ENCODE measurements around the gene IZUMO4. TPM values are rescaled to one million over a fixed set of nuclear protein-coding genes. Genes with fewer than 3 reads are reported as not detected.
A peak's percentile ranks its signal among the peaks of the same experiment; 100 is the strongest.
"Not testable (repeated sequence)": the region's sequence is repeated elsewhere in the genome, so short reads cannot be mapped to it uniquely, and the experiment has no call there.

Gene IZUMO4
- total and polyA plus RNA-seq, 7 experiments from 2014 or later, result 0.73 to 26.8 (median 15.4) TPM

GRCh38 chr19:2131012-2131975 is 34.6 kb downstream of the IZUMO4 start:
- POLR2A ChIA-PET; H3K9me3 Mint-ChIP-seq; H3K9me3 ChIP-seq (ENCODE audit: control insufficient read depth in 2 of 3, low read length in 3 of 3); H3K4me3 Mint-ChIP-seq; H3K4me3 ChIP-seq (ENCODE audit: low read length); H3K27me3 ChIP-seq (ENCODE audit: control insufficient read depth in 2 of 2, insufficient read depth in 2 of 2, low read length in 2 of 2); H3K27ac ChIP-seq (ENCODE audit: low read depth, low read length); H3K4me1 Mint-ChIP-seq; DNase-seq; H3K27ac Mint-ChIP-seq; H3K4me1 ChIP-seq (ENCODE audit: control insufficient read depth in 2 of 2, insufficient read depth in 2 of 2, low read length in 2 of 2); intact Hi-C loops (cut with micrococcal nuclease); ATAC-seq; CTCF ChIA-PET; H3K27me3 Mint-ChIP-seq: not testable (repeated sequence)
- H3K36me3 Mint-ChIP-seq, result peaks cover 0 to 13% (median 4%) of the 10 kb centered on the region in 5 donors
- H3K36me3 ChIP-seq (ENCODE audit: control insufficient read depth in 2 of 3, insufficient read depth in 3 of 3, low read length in 3 of 3), result peaks cover 0 to 71% (median 7%) of the 10 kb centered on the region in 3 experiments

GRCh38 chr19:2132191-2132590 is 35.5 kb downstream of the IZUMO4 start:
- H3K36me3 ChIP-seq (ENCODE audit: control insufficient read depth in 2 of 3, insufficient read depth in 3 of 3, low read length in 3 of 3), result peaks cover 0 to 72% (median 10%) of the 10 kb centered on the region in 3 experiments
- Mint-ChIP-seq H3K4me1 (peaks cover 0 to 6% (median 0%) of the 10 kb centered on the region in 7 donors), H3K4me3 (no peak overlapping the region), H3K9me3 (no peaks in the 10 kb centered on the region), H3K27ac (no peak overlapping the region), H3K27me3 (no peaks in the 10 kb centered on the region), H3K36me3 (peaks cover 0 to 15% (median 4%) of the 10 kb centered on the region in 5 donors)
- POLR2A ChIA-PET, result interaction anchor here (0.6 kb wide), 1 partner anchor 1049 kb away, joined by 3 read pairs; no protein-coding TSS in a partner anchor
- ATAC-seq (no peak), DNase-seq (no peak)
- no peaks in the 10 kb centered on the region for H3K4me1 ChIP-seq (ENCODE audit: control insufficient read depth in 2 of 2, insufficient read depth in 2 of 2, low read length in 2 of 2)
- no peaks in the 10 kb centered on the region for H3K9me3 ChIP-seq (ENCODE audit: control insufficient read depth in 2 of 3, low read length in 3 of 3)
- CTCF ChIA-PET, result no interaction called here
- no peaks in the 10 kb centered on the region for H3K27me3 ChIP-seq (ENCODE audit: control insufficient read depth in 2 of 2, insufficient read depth in 2 of 2, low read length in 2 of 2)
- no peak overlapping the region for H3K4me3 ChIP-seq (ENCODE audit: low read length)
- no peak overlapping the region for H3K27ac ChIP-seq (ENCODE audit: low read depth, low read length)
- intact Hi-C loops (cut with micrococcal nuclease), result no loop called here

- peaks cover 0 to 71% (median 13%) of the 10 kb centered on the region in 3 experiments for H3K36me3 ChIP-seq (ENCODE audit: control insufficient read depth in 2 of 3, insufficient read depth in 3 of 3, low read length in 3 of 3)
- Mint-ChIP-seq H3K36me3 (peaks cover 0 to 11% (median 4%) of the 10 kb centered on the region in 5 donors), H3K4me1 (peaks cover 0 to 6% (median 0%) of the 10 kb centered on the region in 7 donors), H3K27me3 (no peaks in the 10 kb centered on the region), H3K4me3 (no peak overlapping the region), H3K9me3 (no peaks in the 10 kb centered on the region), H3K27ac (peak overlapping the region in 2 of 9 donors; percentile 32 to 67)
- no peak overlapping the region for H3K4me3 ChIP-seq (ENCODE audit: low read length)
- no peak overlapping the region for H3K27ac ChIP-seq (ENCODE audit: low read depth, low read length)
- no peaks in the 10 kb centered on the region for H3K9me3 ChIP-seq (ENCODE audit: control insufficient read depth in 2 of 3, low read length in 3 of 3)
- CTCF ChIA-PET, result no interaction called here
- no peaks in the 10 kb centered on the region for H3K27me3 ChIP-seq (ENCODE audit: control insufficient read depth in 2 of 2, insufficient read depth in 2 of 2, low read length in 2 of 2)
- H3K4me1 ChIP-seq (ENCODE audit: control insufficient read depth in 2 of 2, insufficient read depth in 2 of 2, low read length in 2 of 2), result no peaks in the 10 kb centered on the region
- POLR2A ChIA-PET, result interaction anchor here (0.6 kb wide), 2 partner anchors 76 to 1049 kb away, joined by 3 read pairs; no protein-coding TSS in a partner anchor
- intact Hi-C loops (cut with micrococcal nuclease), result no loop called here
- ATAC-seq (no peak), DNase-seq (no peak)
Observed at GRCh38 chr19:2132731-2133490, 36.2 kb downstream of the IZUMO4 start.

- Histone ChIP-seq H3K27me3 (ENCODE audit: control insufficient read depth in 2 of 2, insufficient read depth in 2 of 2, low read length in 2 of 2) (no peaks in the 10 kb centered on the region), H3K36me3 (ENCODE audit: control insufficient read depth in 2 of 3, insufficient read depth in 3 of 3, low read length in 3 of 3) (peaks cover 0 to 68% (median 7%) of the 10 kb centered on the region in 3 experiments), H3K4me1 (ENCODE audit: control insufficient read depth in 2 of 2, insufficient read depth in 2 of 2, low read length in 2 of 2) (no peaks in the 10 kb centered on the region), H3K27ac (ENCODE audit: low read depth, low read length) (no peak overlapping the region), H3K9me3 (ENCODE audit: control insufficient read depth in 2 of 3, low read length in 3 of 3) (no peaks in the 10 kb centered on the region), H3K4me3 (ENCODE audit: low read length) (no peak overlapping the region)
- no peak overlapping the region for H3K4me3 Mint-ChIP-seq
- peaks cover 0 to 9% (median 0%) of the 10 kb centered on the region in 7 donors for H3K4me1 Mint-ChIP-seq
- intact Hi-C loops (cut with micrococcal nuclease), result no loop called here
- POLR2A ChIA-PET, result interaction anchor here (0.7 kb wide), 1 partner anchor 13 kb away, joined by 3 read pairs; no protein-coding TSS in a partner anchor
- no peaks in the 10 kb centered on the region for H3K9me3 Mint-ChIP-seq
- CTCF ChIA-PET, result interaction anchor here (0.5 kb wide), 1 partner anchor 108 kb away, joined by 3 read pairs; no protein-coding TSS in a partner anchor
- ATAC-seq, result no peak
- no peak overlapping the region for H3K27ac Mint-ChIP-seq
- peaks cover 0 to 14% (median 3%) of the 10 kb centered on the region in 5 donors for H3K36me3 Mint-ChIP-seq
- no peaks in the 10 kb centered on the region for H3K27me3 Mint-ChIP-seq
- no peak for DNase-seq
Observed at GRCh38 chr19:2135474-2136402, 39.0 kb downstream of the IZUMO4 start.

DNA sequence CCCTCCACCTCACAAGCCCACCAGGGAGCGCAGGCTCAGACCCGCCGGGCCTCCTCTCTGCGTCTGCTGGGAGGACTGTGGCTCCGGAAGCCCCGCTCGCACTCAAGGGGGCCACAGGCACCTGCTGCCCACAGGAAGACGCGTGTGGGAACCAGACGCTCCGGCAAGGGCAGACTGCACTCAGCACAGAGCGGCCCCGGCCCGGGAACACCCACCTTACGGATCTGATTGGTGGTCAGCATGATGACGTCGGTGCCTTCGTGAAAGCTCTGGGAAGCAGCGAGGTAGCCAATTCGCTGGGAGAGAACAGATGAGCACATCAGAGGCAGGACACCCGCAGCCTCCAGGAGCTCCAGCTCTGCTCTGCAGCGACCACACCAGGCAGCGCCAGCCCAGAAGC is 40.1 kb downstream of the IZUMO4 start:
- DNase-seq (no peak), ATAC-seq (no peak)
- Mint-ChIP-seq H3K27me3 (no peaks in the 10 kb centered on the region), H3K9me3 (no peaks in the 10 kb centered on the region), H3K27ac (no peak overlapping the region), H3K4me1 (peaks cover 0 to 9% (median 4%) of the 10 kb centered on the region in 7 donors), H3K36me3 (peaks cover 0 to 14% (median 3%) of the 10 kb centered on the region in 5 donors), H3K4me3 (no peak overlapping the region)
- Histone ChIP-seq H3K4me3 (ENCODE audit: low read length) (no peak overlapping the region), H3K27ac (ENCODE audit: low read depth, low read length) (no peak overlapping the region), H3K4me1 (ENCODE audit: control insufficient read depth in 2 of 2, insufficient read depth in 2 of 2, low read length in 2 of 2) (no peaks in the 10 kb centered on the region), H3K9me3 (ENCODE audit: control insufficient read depth in 2 of 3, low read length in 3 of 3) (no peaks in the 10 kb centered on the region), H3K27me3 (ENCODE audit: control insufficient read depth in 2 of 2, insufficient read depth in 2 of 2, low read length in 2 of 2) (no peaks in the 10 kb centered on the region), H3K36me3 (ENCODE audit: control insufficient read depth in 2 of 3, insufficient read depth in 3 of 3, low read length in 3 of 3) (peaks cover 0 to 60% (median 7%) of the 10 kb centered on the region in 3 experiments)
- intact Hi-C loops (cut with micrococcal nuclease), result no loop called here
- POLR2A ChIA-PET, result interaction anchor here (0.6 to 0.7 kb wide), 3 partner anchors 12 to 634 kb away, joined by 3 to 5 read pairs (median 3); no protein-coding TSS in a partner anchor
- CTCF ChIA-PET, result no interaction called here

All from naive thymus-derived CD4-positive, alpha-beta T cell (primary cell).